GM18526 (cell line): Measurements from ENCODE around the gene PRTN3.

Experiments used
- POLR2A ChIP-seq: IDR thresholded peaks from 3 replicates; pipeline ENCODE4 v1.6.1; 2011; ENCODE audit not compliant: insufficient read length; ENCODE audit errors: extremely low read depth

PRTN3 gene

GRCh38 chr19:890831-891230 lies 50.0 kb downstream of the PRTN3 start:
- TF ChIP-seq POLR2A = no peak

GRCh38 chr19:892243-892893 lies 51.6 kb downstream of the PRTN3 start:
- no peak for TF ChIP-seq POLR2A

- peak; percentile 73 for TF ChIP-seq POLR2A
These were observed 52.3 kb downstream of the PRTN3 start, which contains the start of the genes MED16 and RNU6-9 for GRCh38 chr19:892894-893689. Gene MED16 (minus strand): TSS chr19:893187. CDS start chr19:891131, 2,056 bp downstream. Gene RNU6-9 (plus strand): TSS chr19:893484.

GRCh38 chr19:896434-896833 lies 55.6 kb downstream of the PRTN3 start:
- no peak for TF ChIP-seq POLR2A

GRCh38 chr19:896999-897398 lies 56.2 kb downstream of the PRTN3 start:
- no peak for TF ChIP-seq POLR2A

- TF ChIP-seq POLR2A = no peak
These were observed 56.7 kb downstream of the PRTN3 start for GRCh38 chr19:897442-898039.
